HAP-1 (cell line): ENCODE measurements around the gene HIBCH.

Source experiments
- DNase-seq, 2 experiments: peaks; one replicate each; pipeline ENCODE4 v3.0.0-alpha.2; 2016 to 2020; ENCODE audit warnings: low spot score in 2 of 2
- H3K27me3 ChIP-seq: fragments of 250-450 bp; sonication (Bioruptor Pico); 2 replicates; pipeline ENCODE4 v1.5.1; 2020; ENCODE audit warnings: low read depth, mild to moderate bottlenecking, moderate library complexity
- H3K36me3 ChIP-seq: fragments of 250-450 bp; sonication (Bioruptor Pico); replicated peaks from 2 replicates; pipeline ENCODE4 v1.5.1; 2020; ENCODE audit warnings: mild to moderate bottlenecking
- H3K4me1 ChIP-seq: fragments of 250-450 bp; sonication (Bioruptor Pico); 2 replicates; pipeline ENCODE4 v1.5.1; 2020; ENCODE audit warnings: mild to moderate bottlenecking
- H3K4me3 ChIP-seq: fragments of 250-450 bp; sonication (Bioruptor Pico); 2 replicates; pipeline ENCODE4 v1.5.1; 2020; ENCODE audit warnings: mild to moderate bottlenecking, moderate library complexity
- H3K9me3 ChIP-seq: fragments of 250-450 bp; sonication (Bioruptor Pico); 2 replicates; pipeline ENCODE4 v1.5.1; 2020; ENCODE audit warnings: mild to moderate bottlenecking, moderate library complexity
- in situ Hi-C: fragments of 300-500 bp; cut with MboI; formaldehyde crosslinking; loops from 3 replicates; pipeline ENCODE4 v1.14.3; 2020; ENCODE audit warnings: low sequenced_read_pairs, inconsistent platforms, mixed read lengths

Gene HIBCH

GRCh38 chr2:190156530-190157212 is 163.0 kb downstream of the HIBCH start:
- H3K27me3 ChIP-seq = no peaks in the 10 kb centered on the region
- no peaks in the 10 kb centered on the region for H3K9me3 ChIP-seq
- no peak for DNase-seq
- no peak overlapping the region for H3K4me3 ChIP-seq
- no peaks in the 10 kb centered on the region for H3K36me3 ChIP-seq
- no peaks in the 10 kb centered on the region for H3K4me1 ChIP-seq
- in situ Hi-C loops = no loop called here
